Measurements from ENCODE around the gene MAPKAPK2. TPM values are rescaled to one million over a fixed set of nuclear protein-coding genes. Genes with fewer than 3 reads are reported as not detected.

Gene MAPKAPK2
- total RNA-seq, 2 experiments from 2014 or later = 14.5 to 39.9 TPM

- H3K4me3 ChIP-seq (ENCODE audit: low read depth, low read length, poor library complexity, severe bottlenecking) = no peak overlapping the region
- H3K36me3 ChIP-seq (ENCODE audit: insufficient read depth, low read length) = no peaks in the 10 kb centered on the region
- no peak for DNase-seq (ENCODE audit: low spot score)
- intact Hi-C loops (cut with micrococcal nuclease; ENCODE audit: unreplicated experiment) = no loop called here
- no peaks in the 10 kb centered on the region for H3K9me3 ChIP-seq (ENCODE audit: low read length)
- no peaks in the 10 kb centered on the region for H3K9me2 ChIP-seq (ENCODE audit: insufficient read depth, low read length)
- TF ChIP-seq CTCF (conservative IDR thresholded peaks at IDR 0.05; ENCODE audit: low read length) = no peak
- no peak for TF ChIP-seq EZH2phosphoT487 (IDR thresholded peaks at IDR 0.05; ENCODE audit: borderline replicate concordance, low read depth, low read length)
- peaks cover 5% of the 10 kb centered on the region for H3K4me1 ChIP-seq (ENCODE audit: insufficient read depth, low read length, poor library complexity, severe bottlenecking)
- H3K79me2 ChIP-seq (ENCODE audit: insufficient read depth, low read depth, low read length) = no peaks in the 10 kb centered on the region
- H3K4me2 ChIP-seq (ENCODE audit: low read length) = no peak overlapping the region
- H3K27ac ChIP-seq (ENCODE audit: low read depth, low read length, poor library complexity, severe bottlenecking) = no peak overlapping the region
- ChIA-PET POLR2A (interaction anchor here (1.2 to 1.8 kb wide), 3 partner anchors 10 to 17 kb away, joined by 4 to 6 read pairs (median 4); no protein-coding TSS in a partner anchor), CTCF (ENCODE audit: unreplicated experiment) (no interaction called here)
- H4K20me1 ChIP-seq (ENCODE audit: insufficient read depth, low read length) = 0 out of 2 replicates have a peak, but pooled peaks cover 4% of the 10 kb centered on the region
- BruUV-seq (replicated peaks) = no TSS peak
- H2AFZ ChIP-seq (ENCODE audit: low read length) = no peak overlapping the region
Measured at GRCh38 chr1:206702260-206702659, 17.6 kb downstream of the MAPKAPK2 start.

GRCh38 chr1:206702803-206703202 is 18.1 kb downstream of the MAPKAPK2 start:
- intact Hi-C loops (cut with micrococcal nuclease; ENCODE audit: unreplicated experiment) = no loop called here
- no peak overlapping the region for H3K4me3 ChIP-seq (ENCODE audit: low read depth, low read length, poor library complexity, severe bottlenecking)
- no peak overlapping the region for H2AFZ ChIP-seq (ENCODE audit: low read length)
- ChIA-PET POLR2A (interaction anchor here (1.2 to 1.8 kb wide), 2 partner anchors 9 to 16 kb away, joined by 4 to 6 read pairs; no protein-coding TSS in a partner anchor), CTCF (ENCODE audit: unreplicated experiment) (no interaction called here)
- no peaks in the 10 kb centered on the region for H3K9me3 ChIP-seq (ENCODE audit: low read length)
- no peaks in the 10 kb centered on the region for H3K9me2 ChIP-seq (ENCODE audit: insufficient read depth, low read length)
- no peaks in the 10 kb centered on the region for H3K79me2 ChIP-seq (ENCODE audit: insufficient read depth, low read depth, low read length)
- no peaks in the 10 kb centered on the region for H3K36me3 ChIP-seq (ENCODE audit: insufficient read depth, low read length)
- BruUV-seq (replicated peaks) = no TSS peak
- TF ChIP-seq CTCF (conservative IDR thresholded peaks at IDR 0.05; ENCODE audit: low read length) (no peak), EZH2phosphoT487 (IDR thresholded peaks at IDR 0.05; ENCODE audit: borderline replicate concordance, low read depth, low read length) (no peak)
- H3K4me2 ChIP-seq (ENCODE audit: low read length) = no peak overlapping the region
- H3K4me1 ChIP-seq (ENCODE audit: insufficient read depth, low read length, poor library complexity, severe bottlenecking) = peaks cover 10% of the 10 kb centered on the region
- H3K27ac ChIP-seq (ENCODE audit: low read depth, low read length, poor library complexity, severe bottlenecking) = no peak overlapping the region
- H4K20me1 ChIP-seq (ENCODE audit: insufficient read depth, low read length) = peaks cover 8% of the 10 kb centered on the region; the same call in 1 of the 2 replicates
- DNase-seq (ENCODE audit: low spot score) = no peak

GRCh38 chr1:206703661-206704060 is 19.0 kb downstream of the MAPKAPK2 start:
- Histone ChIP-seq H3K4me3 (ENCODE audit: low read depth, low read length, poor library complexity, severe bottlenecking) (no peak overlapping the region), H2AFZ (ENCODE audit: low read length) (no peak overlapping the region), H3K9me3 (ENCODE audit: low read length) (no peaks in the 10 kb centered on the region), H4K20me1 (ENCODE audit: insufficient read depth, low read length) (peaks cover 10% of the 10 kb centered on the region; the same call in 1 of the 2 replicates), H3K36me3 (ENCODE audit: insufficient read depth, low read length) (no peaks in the 10 kb centered on the region), H3K4me2 (ENCODE audit: low read length) (no peak overlapping the region), H3K27ac (ENCODE audit: low read depth, low read length, poor library complexity, severe bottlenecking) (no peak overlapping the region), H3K4me1 (ENCODE audit: insufficient read depth, low read length, poor library complexity, severe bottlenecking) (peaks cover 19% of the 10 kb centered on the region), H3K79me2 (ENCODE audit: insufficient read depth, low read depth, low read length) (no peaks in the 10 kb centered on the region), H3K9me2 (ENCODE audit: insufficient read depth, low read length) (no peaks in the 10 kb centered on the region)
- BruUV-seq (replicated peaks) = no TSS peak
- TF ChIP-seq EZH2phosphoT487 (IDR thresholded peaks at IDR 0.05; ENCODE audit: borderline replicate concordance, low read depth, low read length) (no peak), CTCF (conservative IDR thresholded peaks at IDR 0.05; ENCODE audit: low read length) (no peak)
- no peak for DNase-seq (ENCODE audit: low spot score)
- CTCF ChIA-PET (ENCODE audit: unreplicated experiment) = interaction anchor here (0.5 kb wide), 1 partner anchor 40 kb away, joined by 3 read pairs; no protein-coding TSS in a partner anchor
- POLR2A ChIA-PET = interaction anchor here (1.2 kb wide), 1 partner anchor 8 kb away, joined by 4 read pairs; no protein-coding TSS in a partner anchor
- intact Hi-C loops (cut with micrococcal nuclease; ENCODE audit: unreplicated experiment) = no loop called here

Data from OCI-LY7 (cell line).